CD4-positive, CD25-positive, alpha-beta regulatory T cell (primary cell): ENCODE data around the gene GALNT10. TPM values are rescaled to one million over a fixed set of nuclear protein-coding genes. Genes with fewer than 3 reads are reported as not detected.
A peak's percentile ranks its signal among the peaks of the same experiment; 100 is the strongest.

Experiments
- ATAC-seq, 2 donors: fragments of 150-1000 bp; cut with Tn5 transposase; one replicate each; pipeline ENCODE4 v1.10.0; 2021; ENCODE audit warnings: low read depth in 2 of 2, moderate number of reproducible peaks in 2 of 2, moderate library complexity in 1 of 2
- DNase-seq, 3 donors: peaks; one replicate each; pipeline versions ENCODE4 v3.0.0 to v3.0.0-alpha.2; 2012 to 2022; ENCODE audit warnings: mixed read lengths in 1 of 3
- H3K27ac ChIP-seq: one replicate; pipeline ENCODE4 v1.7.0; 2013; ENCODE audit warnings: mild to moderate bottlenecking, low read length; ENCODE audit not compliant: insufficient read depth, poor library complexity, severe bottlenecking
- H3K27me3 ChIP-seq: one replicate; pipeline ENCODE4 v1.7.0; 2013; ENCODE audit warnings: low read length; ENCODE audit not compliant: control insufficient read depth, insufficient read depth
- H3K36me3 ChIP-seq: one replicate; pipeline ENCODE4 v1.7.0; 2013; ENCODE audit warnings: mild to moderate bottlenecking, low read length, moderate library complexity; ENCODE audit not compliant: control insufficient read depth, insufficient read depth
- H3K4me1 ChIP-seq: 2 replicates; pipeline ENCODE4 v1.7.0; 2013; ENCODE audit warnings: mild to moderate bottlenecking, low read length; ENCODE audit not compliant: insufficient read depth, control insufficient read depth, poor library complexity, severe bottlenecking
- H3K4me3 ChIP-seq: one replicate; pipeline ENCODE4 v1.7.0; 2013; ENCODE audit warnings: low read depth, mild to moderate bottlenecking, low read length, moderate library complexity
- H3K9me3 ChIP-seq, 2 experiments: 1 replicate in 1 of 2; 2 replicates in 1 of 2; pipeline ENCODE4 v1.7.0; 2013; ENCODE audit warnings: low read length in 2 of 2, mild to moderate bottlenecking in 1 of 2, moderate library complexity in 1 of 2; ENCODE audit not compliant: control insufficient read depth in 2 of 2
- H3K27ac Mint-ChIP-seq, 3 donors: one replicate each; pipeline ENCODE4 v1.8.0; 2020 to 2022; ENCODE audit warnings: mild to moderate bottlenecking in 3 of 3, mixed read lengths in 3 of 3, moderate library complexity in 2 of 3
- H3K27me3 Mint-ChIP-seq: one replicate; pipeline ENCODE4 v1.8.0; 2022; ENCODE audit warnings: mild to moderate bottlenecking, mixed read lengths
- H3K36me3 Mint-ChIP-seq: one replicate; pipeline ENCODE4 v1.8.0; 2020; ENCODE audit warnings: mixed read lengths
- H3K4me1 Mint-ChIP-seq, 4 donors: one replicate each; pipeline ENCODE4 v1.8.0; 2020 to 2022; ENCODE audit warnings: mixed read lengths in 4 of 4, mild to moderate bottlenecking in 1 of 4
- H3K4me3 Mint-ChIP-seq, 4 donors: one replicate each; pipeline ENCODE4 v1.8.0; 2020 to 2022; ENCODE audit warnings: mild to moderate bottlenecking in 4 of 4, mixed read lengths in 4 of 4, moderate library complexity in 3 of 4
- H3K9me3 Mint-ChIP-seq, 7 donors: one replicate each; pipeline ENCODE4 v1.8.0; 2020 to 2022; ENCODE audit warnings: mixed read lengths in 7 of 7, mild to moderate bottlenecking in 3 of 7, moderate library complexity in 2 of 7
- polyA plus RNA-seq, 4 donors: library from polyadenylated mRNA; unstranded; fragments of 300-500 nt; fragmentation: Illumina TruSeq; gene quantifications; one replicate each; pipeline ENCODE4 v1.2.3, GENCODE V29; 2021
- total RNA-seq: library from RNA; stranded (reverse); gene quantifications from one replicate; pipeline ENCODE4 v1.2.3, GENCODE V29; 2022

The GALNT10 gene
- total and polyA plus RNA-seq, 5 donors from 2014 or later: 8.4 to 43.4 (median 15.9) TPM

- no peak overlapping the region for H3K4me3 ChIP-seq
- H3K9me3 Mint-ChIP-seq: no peaks in the 10 kb centered on the region
- no peaks in the 10 kb centered on the region for H3K27me3 ChIP-seq
- no peaks in the 10 kb centered on the region for H3K36me3 Mint-ChIP-seq
- no peaks in the 10 kb centered on the region for H3K4me1 ChIP-seq
- H3K36me3 ChIP-seq: no peaks in the 10 kb centered on the region
- H3K4me1 Mint-ChIP-seq: peaks cover 22 to 34% (median 25%) of the 10 kb centered on the region in 4 donors
- H3K9me3 ChIP-seq: no peaks in the 10 kb centered on the region
- ATAC-seq (no peak), DNase-seq (no peak)
- H3K4me3 Mint-ChIP-seq: no peak overlapping the region
- H3K27me3 Mint-ChIP-seq: no peaks in the 10 kb centered on the region
- no peak overlapping the region for H3K27ac ChIP-seq
- no peak overlapping the region for H3K27ac Mint-ChIP-seq
Measured at GRCh38 chr5:154238776-154239481, 48.4 kb downstream of the GALNT10 start.

- Mint-ChIP-seq H3K9me3 (no peaks in the 10 kb centered on the region), H3K4me1 (peaks cover 21 to 34% (median 27%) of the 10 kb centered on the region in 4 donors), H3K27me3 (no peaks in the 10 kb centered on the region), H3K36me3 (no peaks in the 10 kb centered on the region), H3K27ac (peak overlapping the region in 1 of 3 donors; percentile 33), H3K4me3 (no peak overlapping the region)
- H3K27me3 ChIP-seq: no peaks in the 10 kb centered on the region
- H3K27ac ChIP-seq: no peak overlapping the region
- H3K36me3 ChIP-seq: no peaks in the 10 kb centered on the region
- H3K4me3 ChIP-seq: no peak overlapping the region
- no peaks in the 10 kb centered on the region for H3K4me1 ChIP-seq
- ATAC-seq (no peak), DNase-seq (no peak)
- no peaks in the 10 kb centered on the region for H3K9me3 ChIP-seq
Measured at GRCh38 chr5:154240595-154240994, 50.1 kb downstream of the GALNT10 start.

GRCh38 chr5:154241021-154241420 lies 50.5 kb downstream of the GALNT10 start:
- no peaks in the 10 kb centered on the region for H3K4me1 ChIP-seq
- no peaks in the 10 kb centered on the region for H3K36me3 Mint-ChIP-seq
- H3K27ac Mint-ChIP-seq: no peak overlapping the region
- H3K4me1 Mint-ChIP-seq: peaks cover 17 to 34% (median 27%) of the 10 kb centered on the region in 4 donors
- no peak overlapping the region for H3K4me3 Mint-ChIP-seq
- H3K36me3 ChIP-seq: no peaks in the 10 kb centered on the region
- H3K27ac ChIP-seq: no peak overlapping the region
- H3K4me3 ChIP-seq: no peak overlapping the region
- H3K9me3 Mint-ChIP-seq: no peaks in the 10 kb centered on the region
- ATAC-seq (no peak), DNase-seq (no peak)
- H3K9me3 ChIP-seq: no peaks in the 10 kb centered on the region
- no peaks in the 10 kb centered on the region for H3K27me3 ChIP-seq
- no peaks in the 10 kb centered on the region for H3K27me3 Mint-ChIP-seq

- ATAC-seq (no peak), DNase-seq (no peak)
- H3K27ac ChIP-seq: no peak overlapping the region
- peak overlapping the region in 2 of 3 donors; percentile 45 to 68 for H3K27ac Mint-ChIP-seq
- H3K9me3 ChIP-seq: no peaks in the 10 kb centered on the region
- no peaks in the 10 kb centered on the region for H3K36me3 Mint-ChIP-seq
- no peaks in the 10 kb centered on the region for H3K9me3 Mint-ChIP-seq
- no peak overlapping the region for H3K4me3 ChIP-seq
- no peaks in the 10 kb centered on the region for H3K4me1 ChIP-seq
- H3K4me1 Mint-ChIP-seq: peaks cover 7 to 30% (median 25%) of the 10 kb centered on the region in 4 donors
- H3K4me3 Mint-ChIP-seq: no peak overlapping the region
- no peaks in the 10 kb centered on the region for H3K27me3 ChIP-seq
- H3K36me3 ChIP-seq: no peaks in the 10 kb centered on the region
- no peaks in the 10 kb centered on the region for H3K27me3 Mint-ChIP-seq
Measured at GRCh38 chr5:154242442-154242841, 51.9 kb downstream of the GALNT10 start.

GRCh38 chr5:154242964-154243376 lies 52.4 kb downstream of the GALNT10 start:
- Mint-ChIP-seq H3K36me3 (no peaks in the 10 kb centered on the region), H3K9me3 (no peaks in the 10 kb centered on the region), H3K27me3 (no peaks in the 10 kb centered on the region), H3K4me1 (peaks cover 7 to 26% (median 23%) of the 10 kb centered on the region in 4 donors), H3K27ac (peak overlapping the region in 1 of 3 donors; percentile 45), H3K4me3 (no peak overlapping the region)
- Histone ChIP-seq H3K36me3 (no peaks in the 10 kb centered on the region), H3K27ac (no peak overlapping the region), H3K4me3 (no peak overlapping the region), H3K27me3 (no peaks in the 10 kb centered on the region), H3K4me1 (no peaks in the 10 kb centered on the region), H3K9me3 (no peaks in the 10 kb centered on the region)
- DNase-seq (no peak), ATAC-seq (no peak)

GRCh38 chr5:154243736-154244135 lies 53.2 kb downstream of the GALNT10 start:
- no peak for DNase-seq
- Mint-ChIP-seq H3K36me3 (no peaks in the 10 kb centered on the region), H3K9me3 (peaks cover 0 to 1% (median 0%) of the 10 kb centered on the region in 7 donors), H3K4me3 (no peak overlapping the region), H3K4me1 (peaks cover 7 to 30% (median 25%) of the 10 kb centered on the region in 4 donors), H3K27me3 (no peaks in the 10 kb centered on the region), H3K27ac (no peak overlapping the region)
- no peaks in the 10 kb centered on the region for H3K36me3 ChIP-seq
- no peak for ATAC-seq
- no peaks in the 10 kb centered on the region for H3K9me3 ChIP-seq
- H3K27ac ChIP-seq: no peak overlapping the region
- no peaks in the 10 kb centered on the region for H3K27me3 ChIP-seq
- H3K4me1 ChIP-seq: no peaks in the 10 kb centered on the region
- no peak overlapping the region for H3K4me3 ChIP-seq

- Histone ChIP-seq H3K9me3 (no peaks in the 10 kb centered on the region), H3K36me3 (no peaks in the 10 kb centered on the region), H3K4me1 (no peaks in the 10 kb centered on the region), H3K27ac (no peak overlapping the region), H3K4me3 (no peak overlapping the region), H3K27me3 (no peaks in the 10 kb centered on the region)
- Mint-ChIP-seq H3K27me3 (no peaks in the 10 kb centered on the region), H3K36me3 (no peaks in the 10 kb centered on the region), H3K9me3 (peaks cover 0 to 1% (median 0%) of the 10 kb centered on the region in 7 donors), H3K4me3 (no peak overlapping the region), H3K4me1 (peaks cover 7 to 29% (median 26%) of the 10 kb centered on the region in 4 donors), H3K27ac (no peak overlapping the region)
- ATAC-seq: no peak
- DNase-seq: no peak
Measured at GRCh38 chr5:154244476-154244875, 53.9 kb downstream of the GALNT10 start.

- Mint-ChIP-seq H3K27ac (no peak overlapping the region), H3K9me3 (peaks cover 0 to 7% (median 2%) of the 10 kb centered on the region in 7 donors), H3K36me3 (peaks cover 10% of the 10 kb centered on the region), H3K4me3 (no peak overlapping the region), H3K4me1 (peaks cover 15 to 31% (median 18%) of the 10 kb centered on the region in 4 donors), H3K27me3 (no peaks in the 10 kb centered on the region)
- ATAC-seq (no peak), DNase-seq (no peak)
- no peaks in the 10 kb centered on the region for H3K27me3 ChIP-seq
- no peaks in the 10 kb centered on the region for H3K36me3 ChIP-seq
- peaks cover 0 to 5% of the 10 kb centered on the region in 2 experiments for H3K9me3 ChIP-seq
- no peak overlapping the region for H3K27ac ChIP-seq
- H3K4me3 ChIP-seq: no peak overlapping the region
- H3K4me1 ChIP-seq: no peaks in the 10 kb centered on the region
Measured at GRCh38 chr5:154248691-154249090, 58.2 kb downstream of the GALNT10 start.
